GM23338 (cell line): Measurements from ENCODE around the gene PLCG2. TPM values are rescaled to one million over a fixed set of nuclear protein-coding genes. Genes with fewer than 3 reads are reported as not detected.

Experiments
- ATAC-seq: fragments of 200-7000 bp; cut with Tn5 transposase; 3 replicates; pipeline ENCODE4 v1.9.1; 2020
- DNase-seq: peaks from one replicate; pipeline ENCODE4 v3.0.0-alpha.2; 2015; ENCODE audit warnings: low spot score
- H2AFZ ChIP-seq: fragments of 200-600 bp; sonication (generic); 2 replicates; pipeline ENCODE4 v1.8.0; 2016; ENCODE audit warnings: antibody characterized with exemption, mild to moderate bottlenecking, moderate library complexity
- H3F3A ChIP-seq: fragments of 200-600 bp; sonication (generic); replicated peaks from 2 replicates; pipeline ENCODE4 v1.8.0; 2017; ENCODE audit warnings: antibody characterized with exemption, mixed run types, low read depth
- H3K27ac ChIP-seq: fragments of 200-600 bp; sonication (generic); 2 replicates; pipeline ENCODE4 v1.6.1; 2016; ENCODE audit warnings: low read depth
- H3K27me3 ChIP-seq: fragments of 200-600 bp; sonication (generic); 2 replicates; pipeline ENCODE4 v1.8.0; 2016; ENCODE audit warnings: mild to moderate bottlenecking, mixed run types, moderate library complexity; ENCODE audit not compliant: insufficient read depth
- H3K36me3 ChIP-seq: fragments of 200-600 bp; sonication (generic); 2 replicates; pipeline ENCODE4 v1.8.0; 2016; ENCODE audit warnings: mild to moderate bottlenecking; ENCODE audit not compliant: insufficient read depth
- H3K4me1 ChIP-seq: fragments of 200-600 bp; sonication (generic); 2 replicates; pipeline ENCODE4 v1.8.0; 2016; ENCODE audit warnings: mild to moderate bottlenecking, moderate library complexity; ENCODE audit not compliant: insufficient read depth
- H3K4me2 ChIP-seq: fragments of 200-600 bp; sonication (generic); 2 replicates; pipeline ENCODE4 v1.7.1; 2017; ENCODE audit warnings: mixed run types
- H3K4me3 ChIP-seq: fragments of 200-600 bp; sonication (generic); 2 replicates; pipeline ENCODE4 v1.6.1; 2016; ENCODE audit warnings: mixed run types
- H3K79me2 ChIP-seq: fragments of 200-600 bp; sonication (generic); replicated peaks from 2 replicates; pipeline ENCODE4 v1.8.0; 2017; ENCODE audit warnings: mild to moderate bottlenecking; ENCODE audit not compliant: insufficient read depth
- H3K9me2 ChIP-seq: fragments of 200-600 bp; sonication (generic); 2 replicates; pipeline ENCODE4 v1.8.0; 2017; ENCODE audit not compliant: insufficient read depth
- H4K20me1 ChIP-seq: fragments of 200-600 bp; sonication (generic); replicated peaks from 2 replicates; pipeline ENCODE4 v1.8.0; 2017; ENCODE audit warnings: mild to moderate bottlenecking; ENCODE audit not compliant: insufficient read depth
- H3K27ac Mint-ChIP-seq: 2 replicates; pipeline ENCODE4 v1.8.0; 2020; ENCODE audit warnings: inconsistent platforms, mild to moderate bottlenecking, moderate library complexity, mixed read lengths
- H3K27me3 Mint-ChIP-seq: 3 replicates; pipeline ENCODE4 v1.8.0; 2022; ENCODE audit warnings: low read depth, mild to moderate bottlenecking, moderate library complexity, mixed read lengths, inconsistent platforms; ENCODE audit not compliant: insufficient read depth, poor library complexity
- H3K36me3 Mint-ChIP-seq: 3 replicates; pipeline ENCODE4 v1.8.0; 2021; ENCODE audit warnings: low read depth, mild to moderate bottlenecking, inconsistent platforms, moderate library complexity, mixed read lengths
- H3K4me1 Mint-ChIP-seq: 3 replicates; pipeline ENCODE4 v1.8.0; 2020; ENCODE audit warnings: mild to moderate bottlenecking, inconsistent platforms, mixed read lengths
- H3K4me3 Mint-ChIP-seq: 3 replicates; pipeline ENCODE4 v1.8.0; 2021; ENCODE audit warnings: moderate library complexity, mild to moderate bottlenecking, inconsistent platforms, mixed read lengths
- H3K9me3 Mint-ChIP-seq: 3 replicates; pipeline ENCODE4 v1.8.0; 2020; ENCODE audit warnings: moderate library complexity, mild to moderate bottlenecking, inconsistent platforms, mixed read lengths
- CREB1 ChIP-seq: fragments of 250-450 bp; sonication (Bioruptor Pico); IDR thresholded peaks from 2 replicates; pipeline ENCODE4 v1.5.0; 2020; ENCODE audit warnings: low read depth, mild to moderate bottlenecking, moderate library complexity
- CTCF ChIP-seq, 2 experiments: fragments of 200-600 bp in 1 of 2; sonication (generic) in 1 of 2; conservative IDR thresholded peaks; 2 replicates each; pipeline versions ENCODE4 v1.5.1 to v1.6.1; 2016 to 2017; ENCODE audit warnings: antibody characterized with exemption in 2 of 2, low read depth in 2 of 2, mild to moderate bottlenecking in 2 of 2, moderate library complexity in 1 of 2
- ETS1 ChIP-seq: IDR thresholded peaks from 2 replicates; pipeline ENCODE4 v1.6.1; 2016; ENCODE audit warnings: antibody characterized with exemption
- EZH2 ChIP-seq: fragments of 200-600 bp; sonication (generic); IDR thresholded peaks from one replicate; pipeline ENCODE4 v1.8.0; 2017; ENCODE audit warnings: antibody characterized with exemption, mild to moderate bottlenecking, low read depth; ENCODE audit not compliant: unreplicated experiment
- EZH2phosphoT487 ChIP-seq: fragments of 200-600 bp; sonication (generic); IDR thresholded peaks from one replicate; pipeline ENCODE4 v1.8.1; 2018; ENCODE audit warnings: antibody characterized with exemption; ENCODE audit not compliant: unreplicated experiment
- JUNB ChIP-seq: IDR thresholded peaks from one replicate; pipeline ENCODE4 v1.6.1; 2016; ENCODE audit warnings: antibody characterized with exemption; ENCODE audit not compliant: unreplicated experiment
- NANOG ChIP-seq: IDR thresholded peaks from 2 replicates; pipeline ENCODE4 v1.6.1; 2016; ENCODE audit warnings: antibody characterized with exemption, borderline replicate concordance
- POLR2AphosphoS5 ChIP-seq: IDR thresholded peaks from 2 replicates; pipeline ENCODE4 v1.6.1; 2016; ENCODE audit warnings: antibody characterized with exemption, low read depth
- REST ChIP-seq: IDR thresholded peaks from one replicate; pipeline ENCODE4 v1.6.1; 2018; ENCODE audit warnings: antibody characterized with exemption; ENCODE audit not compliant: unreplicated experiment
- STAT1 ChIP-seq: IDR thresholded peaks from one replicate; pipeline ENCODE4 v1.6.1; 2016; ENCODE audit warnings: antibody characterized with exemption; ENCODE audit not compliant: unreplicated experiment
- ZNF114 ChIP-seq: fragments of 250-450 bp; sonication (Bioruptor Pico); IDR thresholded peaks from 2 replicates; pipeline ENCODE4 v1.5.0; 2020; ENCODE audit warnings: mild to moderate bottlenecking, moderate library complexity
- ZNF331 ChIP-seq: fragments of 250-450 bp; sonication (Bioruptor Pico); IDR thresholded peaks from 2 replicates; pipeline ENCODE4 v1.5.0; 2020; ENCODE audit warnings: low read depth, mild to moderate bottlenecking, moderate library complexity
- ZNF462 ChIP-seq: fragments of 250-450 bp; sonication (Bioruptor Pico); IDR thresholded peaks from 2 replicates; pipeline ENCODE4 v1.5.0; 2020; ENCODE audit warnings: mild to moderate bottlenecking, moderate library complexity
- polyA plus RNA-seq: library from polyadenylated mRNA; unstranded; fragments of >200 nt; fragmentation: Nextera tagmentation; extraction: Ambion mirVana; gene quantifications from 2 replicates; pipeline ENCODE4 v1.2.1, GENCODE V29; 2016
- total RNA-seq: library from RNA; depleted of rRNA; stranded (reverse); fragments of >200 nt; shearing (Covaris generic); gene quantifications from 2 replicates; pipeline ENCODE4 v1.2.3, GENCODE V29; 2014

The PLCG2 gene
- total and polyA plus RNA-seq, 2 experiments from 2014 or later = 2.4 to 5.9 TPM

GRCh38 chr16:81792828-81793227, 13.7 kb downstream of the PLCG2 start:
- Mint-ChIP-seq H3K4me1 (0 out of 3 replicates have a peak, but pooled peaks cover 5% of the 10 kb centered on the region), H3K4me3 (no peak overlapping the region), H3K36me3 (no peaks in the 10 kb centered on the region), H3K27ac (no peak overlapping the region), H3K9me3 (no peaks in the 10 kb centered on the region), H3K27me3 (peaks cover 1% of the 10 kb centered on the region)
- Histone ChIP-seq H3K9me2 (no peaks in the 10 kb centered on the region), H2AFZ (no peak overlapping the region), H3K36me3 (no peaks in the 10 kb centered on the region), H4K20me1 (no peaks in the 10 kb centered on the region), H3F3A (no peaks in the 10 kb centered on the region), H3K4me1 (no peaks in the 10 kb centered on the region), H3K79me2 (no peaks in the 10 kb centered on the region), H3K27me3 (no peaks in the 10 kb centered on the region), H3K4me2 (no peak overlapping the region), H3K4me3 (no peak overlapping the region), H3K27ac (no peak overlapping the region)
- DNase-seq (no peak), ATAC-seq (no peak)
- TF ChIP-seq REST (no peak), ETS1 (no peak), CTCF (conservative IDR thresholded peaks at IDR 0.05; ENCODE audit: low read depth in 2 of 2) (no peak), EZH2phosphoT487 (no peak), POLR2AphosphoS5 (no peak), CREB1 (CRISPR knock-in tag) (no peak), ZNF462 (no peak), NANOG (no peak), EZH2 (no peak), ZNF114 (CRISPR knock-in tag) (no peak), STAT1 (no peak), ZNF331 (CRISPR knock-in tag) (no peak), JUNB (no peak)
